GM12878 (cell line): ENCODE results near the gene CFAP54. TPM values are rescaled to one million over a fixed set of nuclear protein-coding genes. Genes with fewer than 3 reads are reported as not detected.

ENCODE experiments used
- ATAC-seq: fragments of 200-7000 bp; cut with Tn5 transposase; 3 replicates; pipeline ENCODE4 v1.9.1; 2020; ENCODE audit warnings: mild to moderate bottlenecking, moderate library complexity
- BruUV-seq: library from RNA; stranded (reverse); fragments of 400-500 nt; replicated peaks from 2 replicates; lab custom pipeline; 2021; lab: Mats Ljungman, UMichigan
- CTCF ChIA-PET: fragments of 300-600 bp; sonication (Branson Sonifier 250); formaldehyde crosslinking; extraction: SDS; loops from one replicate; lab custom pipeline; 2021; ENCODE audit warnings: inconsistent platforms; lab: Yijun Ruan, JAX
- POLR2A ChIA-PET: fragments of 350-600 bp; formaldehyde crosslinking; extraction: SDS; loops from one replicate; lab custom pipeline; 2021; ENCODE audit warnings: inconsistent platforms; lab: Charles Lee
- RAD21 ChIA-PET: fragments of 300-600 bp; sonication (Branson Sonifier 250); formaldehyde crosslinking; loops from one replicate; lab custom pipeline; 2023; ENCODE audit warnings: antibody characterized with exemption; ENCODE audit not compliant: unreplicated experiment; lab: Charles Lee
- SMC1A ChIA-PET: fragments of 300-600 bp; sonication (Branson Sonifier 250); formaldehyde crosslinking; loops from one replicate; lab custom pipeline; 2023; ENCODE audit not compliant: unreplicated experiment, uncharacterized antibody; lab: Charles Lee
- DNase-seq: peaks from one replicate; pipeline ENCODE4 v3.0.0-alpha.2; 2011; ENCODE audit warnings: low read depth, low spot score
- FAIRE-seq: peaks from 3 replicates; lab custom pipeline; 2011; peaks lifted over from hg19 to GRCh38; lab: Jason Lieb, UNC
- H2AFZ ChIP-seq: 2 replicates; pipeline ENCODE4 v1.6.0; 2011; ENCODE audit warnings: low read depth, low read length, control low read depth; ENCODE audit not compliant: control insufficient read depth
- H3K27ac ChIP-seq: 2 replicates; pipeline ENCODE4 v1.5.1; 2011; ENCODE audit warnings: control low read depth; ENCODE audit not compliant: control insufficient read depth, insufficient read depth
- H3K27me3 ChIP-seq, 2 experiments: replicated peaks in 1 of 2; 2 replicates each; pipeline versions ENCODE4 v1.6.0 to v1.6.1; 2011; ENCODE audit warnings: low read length in 1 of 2; ENCODE audit not compliant: control insufficient read depth in 2 of 2, insufficient read depth in 2 of 2
- H3K36me3 ChIP-seq, 2 experiments: 2 replicates each; pipeline ENCODE4 v1.5.1; 2011; ENCODE audit warnings: low read length in 1 of 2; ENCODE audit not compliant: control insufficient read depth in 2 of 2, insufficient read depth in 2 of 2
- H3K4me1 ChIP-seq: 2 replicates; pipeline ENCODE4 v1.6.1; 2011; ENCODE audit warnings: mild to moderate bottlenecking, low read length, moderate library complexity, mixed read lengths; ENCODE audit not compliant: control insufficient read depth, insufficient read depth
- H3K4me2 ChIP-seq: 2 replicates; pipeline ENCODE4 v1.6.0; 2011; ENCODE audit warnings: control low read depth; ENCODE audit not compliant: control insufficient read depth, insufficient read depth
- H3K4me3 ChIP-seq: fragments of 200-600 bp; sonication (generic); 2 replicates; pipeline ENCODE4 v1.5.1; 2016
- H3K79me2 ChIP-seq: 2 replicates; pipeline ENCODE4 v1.6.0; 2011; ENCODE audit warnings: low read length; ENCODE audit not compliant: control insufficient read depth, insufficient read depth
- H3K9ac ChIP-seq: 2 replicates; pipeline ENCODE4 v1.8.0; 2011; ENCODE audit warnings: low read length, control low read depth, mixed read lengths; ENCODE audit not compliant: control insufficient read depth, insufficient read depth
- H3K9me3 ChIP-seq: replicated peaks from 3 replicates; pipeline ENCODE4 v1.5.1; 2011; ENCODE audit warnings: mild to moderate bottlenecking, low read length; ENCODE audit not compliant: control insufficient read depth, insufficient read depth
- H4K20me1 ChIP-seq: 2 replicates; pipeline ENCODE4 v1.6.0; 2011; ENCODE audit not compliant: control insufficient read depth, insufficient read depth
- BRCA1 ChIP-seq: IDR thresholded peaks from 2 replicates; pipeline ENCODE4 v1.6.1; 2011; ENCODE audit warnings: low read depth, low read length, improper control_type of control experiment
- KDM1A ChIP-seq: fragments of 200-600 bp; sonication (generic); IDR thresholded peaks from 2 replicates; pipeline ENCODE4 v1.6.1; 2016; ENCODE audit warnings: borderline replicate concordance
- NR2F1 ChIP-seq: fragments of 450-650 bp; conservative IDR thresholded peaks from 2 replicates; pipeline ENCODE4 v1.6.1; 2017; ENCODE audit warnings: mild to moderate bottlenecking
- NRF1 ChIP-seq: conservative IDR thresholded peaks from 2 replicates; pipeline ENCODE4 v1.6.1; 2011; ENCODE audit warnings: mild to moderate bottlenecking, low read depth, low read length, improper control_type of control experiment
- PML ChIP-seq: IDR thresholded peaks from 2 replicates; pipeline ENCODE4 v1.6.1; 2012; ENCODE audit warnings: low read length, inconsistent platforms
- TCF7 ChIP-seq: IDR thresholded peaks from 2 replicates; pipeline ENCODE4 v1.6.1; 2014; ENCODE audit warnings: antibody characterized with exemption, borderline replicate concordance
- ZNF24 ChIP-seq: fragments of 450-650 bp; IDR thresholded peaks from 2 replicates; pipeline ENCODE4 v1.6.1; 2017; ENCODE audit warnings: antibody characterized with exemption, mild to moderate bottlenecking
- ZNF687 ChIP-seq: fragments of 450-650 bp; IDR thresholded peaks from 2 replicates; pipeline ENCODE4 v1.6.1; 2017; ENCODE audit warnings: mild to moderate bottlenecking, moderate library complexity
- WGBS: methylation state at CpG from one replicate; pipeline ENCODE4 v1.1.6; 2016; ENCODE audit warnings: low lambda C conversion rate; ENCODE audit not compliant: insufficient replicate concordance, insufficient coverage; ENCODE audit errors: missing lambda C conversion rate; 5-methylcytosine and 5-hydroxymethylcytosine counted together
- in situ Hi-C: fragments of 300-500 bp; cut with MboI; formaldehyde crosslinking; loops from 9 replicates; pipeline ENCODE4 v1.14.3; 2018; ENCODE audit warnings: mixed read lengths
- intact Hi-C: fragments of 100-400 bp; cut with micrococcal nuclease; formaldehyde crosslinking; loops from one replicate; pipeline ENCODE4 v1.14.2; 2022; ENCODE audit not compliant: unreplicated experiment
- polyA plus RNA-seq, 11 experiments: library from polyadenylated mRNA; depleted of rRNA in 4 of 11; unstranded in 6 of 11; stranded (reverse) in 5 of 11; fragments of >200 nt; fragmentation: Nextera tagmentation in 4 of 11; fragmentation: Illumina TruSeq in 1 of 11; extraction: Ambion mirVana in 4 of 11; extraction: Trizol in 1 of 11; gene quantifications; 1 replicate in 1 of 11; 2 replicates in 10 of 11; pipeline versions ENCODE4 v1.2.1 to v1.2.3, GENCODE V29; 2011 to 2016; ENCODE audit warnings: inconsistent platforms in 2 of 11, missing spikeins in 2 of 11, low read depth in 1 of 11
- total RNA-seq, 4 experiments: library from RNA; depleted of rRNA in 3 of 4; stranded (reverse); fragments of >200 nt in 3 of 4; fragmentation: Illumina TruSeq in 1 of 4; extraction: Trizol in 1 of 4; gene quantifications; 2 replicates each; pipeline versions ENCODE4 v1.2.1 to v1.2.3, GENCODE V29; 2013 to 2021

The CFAP54 gene
- total and polyA plus RNA-seq, 10 of the 15 experiments (the other 5 are each of a cell fraction or from before 2014, with no cell fraction given), result 0.19 to 1.5 (median 0.56) TPM

- no peak overlapping the region for H3K9ac ChIP-seq
- no peak for TF ChIP-seq ZNF24
- no peak for TF ChIP-seq NRF1
- no peak for TF ChIP-seq BRCA1
- TF ChIP-seq ZNF687, result no peak
- no peak for TF ChIP-seq TCF7
- no peak for TF ChIP-seq KDM1A
- no peak for TF ChIP-seq NR2F1
- no peak for TF ChIP-seq PML
- H3K4me1 ChIP-seq, result no peaks in the 10 kb centered on the region
- H3K36me3 ChIP-seq, result no peaks in the 10 kb centered on the region
- DNase-seq, result no peak
- CTCF ChIA-PET, result interaction anchor here (1.0 kb wide), 1 partner anchor 10 kb away, joined by 6 read pairs; no protein-coding TSS in a partner anchor
- FAIRE-seq, result no peak
- in situ Hi-C loops, result no loop called here
- BruUV-seq, result no TSS peak
- ATAC-seq, result no peak; the same call in 2 of the 3 replicates
- intact Hi-C loops, result no loop called here
- RAD21 ChIA-PET, result interaction anchor here (1.1 kb wide), 1 partner anchor 22 kb away, joined by 4 read pairs; the partner anchor contains the start of gene CFAP54
- 70% methylated on average over 3 of the region's 3 CpGs for WGBS
- no peak overlapping the region for H3K4me2 ChIP-seq
- no peak overlapping the region for H3K27ac ChIP-seq
- no peaks in the 10 kb centered on the region for H4K20me1 ChIP-seq
- H3K27me3 ChIP-seq, result no peaks in the 10 kb centered on the region
- no peak overlapping the region for H2AFZ ChIP-seq
- SMC1A ChIA-PET, result interaction anchor here (0.9 to 1.2 kb wide), 2 partner anchors 13 to 30 kb away, joined by 3 to 5 read pairs; no protein-coding TSS in a partner anchor
- no peaks in the 10 kb centered on the region for H3K79me2 ChIP-seq
- H3K4me3 ChIP-seq, result no peak overlapping the region
- POLR2A ChIA-PET, result interaction anchor here (0.5 kb wide), 1 partner anchor 53 kb away, joined by 3 read pairs; no protein-coding TSS in a partner anchor
- no peaks in the 10 kb centered on the region; the same call in 2 of the 3 replicates for H3K9me3 ChIP-seq
Observed at GRCh38 chr12:96466939-96467751, 22.2 kb upstream of the CFAP54 start.
